ENCODE results near the gene ADCY4.
A peak's percentile ranks its signal among the peaks of the same experiment; 100 is the strongest.
"Not testable (repeated sequence)": the region's sequence is repeated elsewhere in the genome, so short reads cannot be mapped to it uniquely, and the experiment has no call there.

The ADCY4 gene

DNA sequence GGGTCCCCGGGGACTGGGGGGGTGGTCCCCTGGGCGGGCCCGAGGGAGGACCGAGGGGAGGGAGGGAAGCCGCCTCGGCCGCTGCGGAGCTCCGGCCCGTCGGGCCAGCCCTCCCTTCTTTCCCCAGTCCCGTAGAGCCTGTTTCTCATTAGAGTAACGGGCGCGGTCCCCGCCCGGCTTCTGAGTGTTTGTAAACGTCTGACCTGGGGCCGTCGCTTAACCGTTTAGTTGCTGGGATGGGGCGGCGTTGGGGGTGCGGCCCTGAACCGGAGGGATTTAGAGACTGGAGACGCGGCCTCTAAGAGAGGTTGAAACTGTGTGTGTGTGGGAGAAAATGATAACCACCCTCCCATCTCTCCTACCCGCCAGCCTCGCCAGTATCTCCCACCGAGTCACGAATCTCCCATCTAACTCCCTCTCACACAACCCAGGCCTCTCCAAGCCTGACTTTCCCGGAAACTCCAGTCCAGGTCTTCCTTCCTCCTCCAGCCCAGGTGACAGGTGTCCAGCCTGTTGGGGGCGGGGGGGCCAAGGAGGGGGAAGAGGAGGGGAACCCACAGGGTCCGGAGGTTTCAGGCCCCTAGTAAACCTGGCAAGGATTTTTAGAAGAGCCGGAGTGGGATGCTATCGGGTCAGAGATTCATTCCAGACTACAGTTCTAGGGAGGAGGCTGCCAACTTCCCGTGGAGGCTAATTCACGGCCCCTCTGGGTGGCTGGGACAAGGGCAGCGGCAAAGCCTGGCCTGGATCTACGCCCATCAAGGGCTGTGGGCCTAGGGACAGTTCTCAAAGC lies 32.0 kb upstream of the ADCY4 start:
- peak; percentile 13 for DNase-seq (ENCODE audit: low spot score)

DNA sequence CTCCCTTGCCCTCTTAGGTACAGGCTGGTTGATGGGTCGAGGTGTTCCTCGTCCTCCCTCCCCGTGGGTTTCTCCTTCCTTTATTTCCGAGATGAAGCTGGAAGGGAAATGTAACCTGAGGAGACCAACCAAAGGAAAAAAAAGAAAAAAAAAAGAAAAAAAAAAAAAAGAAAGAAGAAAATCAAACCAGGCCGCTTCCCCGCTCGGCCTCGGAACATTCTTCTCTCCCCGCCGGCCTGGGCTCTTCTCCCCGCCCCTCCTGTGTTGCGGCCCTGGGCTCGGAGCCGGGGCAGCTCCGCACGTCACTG lies 31.5 kb upstream of the ADCY4 start:
- DNase-seq (ENCODE audit: low spot score) = no peak

DNA sequence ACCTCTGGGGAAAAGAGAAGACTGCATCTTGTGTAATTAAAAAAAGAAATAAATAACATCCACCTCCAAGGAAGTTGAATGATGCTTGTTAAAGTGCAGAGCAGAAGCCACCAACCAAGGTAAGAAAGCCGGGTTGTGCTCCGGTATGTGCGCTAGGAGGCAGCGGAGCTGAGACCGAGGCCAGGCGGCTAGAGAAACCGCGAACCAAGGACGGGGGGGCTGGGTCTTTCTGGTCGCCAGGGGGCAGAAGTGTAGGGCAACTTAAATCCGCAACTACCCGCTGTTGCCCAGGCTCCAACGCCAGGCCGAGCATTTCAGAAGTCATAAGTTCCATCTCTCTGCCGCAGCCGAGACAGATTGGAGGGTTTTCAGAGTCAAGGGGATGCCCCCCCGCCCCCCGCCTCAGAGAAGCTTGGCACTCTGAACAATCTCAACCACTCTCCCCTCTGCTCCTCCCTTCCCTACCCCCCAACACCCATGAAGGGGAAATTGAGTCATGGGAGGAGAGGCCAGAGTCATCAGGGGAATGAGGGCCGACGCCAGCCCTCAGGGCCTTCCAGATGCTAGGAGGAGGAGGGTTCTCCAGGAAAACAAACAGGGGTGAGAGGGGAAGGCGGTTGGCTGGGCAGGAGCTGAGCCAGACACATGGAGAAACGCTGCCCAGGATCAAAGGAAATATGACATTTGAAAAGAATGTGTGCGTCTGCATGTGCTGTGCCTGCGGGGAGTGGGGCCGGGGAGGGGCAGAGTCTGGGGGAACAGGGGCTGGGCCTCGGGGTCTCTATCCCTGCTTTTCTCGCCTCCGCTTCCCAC lies 30.9 kb upstream of the ADCY4 start:
- DNase-seq (ENCODE audit: low spot score) = peak; percentile 22

DNA sequence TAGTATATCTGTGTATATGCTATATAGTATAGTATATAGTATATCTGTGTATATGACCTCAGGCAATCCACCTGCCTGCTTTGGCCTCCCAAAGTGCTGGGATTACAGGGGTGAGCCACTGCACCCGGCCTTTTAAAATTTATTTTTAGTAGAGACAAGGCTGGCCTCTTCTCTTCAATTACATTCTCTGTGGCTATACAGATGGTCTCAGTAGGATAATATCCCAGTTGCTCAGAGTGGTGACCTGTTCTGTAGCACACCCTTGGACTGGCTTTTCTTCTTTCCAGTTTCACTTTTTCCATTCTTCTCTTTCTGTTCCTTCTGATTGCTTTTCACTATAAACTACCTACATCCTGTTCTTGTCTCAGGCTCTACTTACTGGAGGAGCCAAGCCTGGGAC lies 30.0 kb upstream of the ADCY4 start:
- no peak for DNase-seq (ENCODE audit: low spot score)

DNA sequence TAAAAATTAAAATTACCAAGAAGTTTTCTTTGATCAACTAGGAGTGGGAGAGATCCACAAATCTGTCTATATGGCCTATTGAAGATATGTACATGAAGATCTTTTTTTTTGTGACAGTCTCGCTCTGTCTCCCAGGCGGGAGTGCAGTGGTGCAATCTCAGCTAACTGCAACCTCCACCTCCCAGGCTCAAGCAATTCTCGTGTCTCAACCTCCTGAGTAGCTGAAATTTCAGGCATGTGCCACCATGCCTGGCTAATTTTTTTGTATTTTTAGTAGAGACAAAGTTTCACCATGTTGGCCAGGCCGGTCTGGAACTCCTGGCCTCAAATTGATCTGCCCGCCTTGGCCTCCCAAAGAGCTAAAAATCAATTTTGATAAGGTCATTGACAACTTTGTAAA lies 28.5 kb upstream of the ADCY4 start:
- DNase-seq (ENCODE audit: low spot score) = no peak

DNA sequence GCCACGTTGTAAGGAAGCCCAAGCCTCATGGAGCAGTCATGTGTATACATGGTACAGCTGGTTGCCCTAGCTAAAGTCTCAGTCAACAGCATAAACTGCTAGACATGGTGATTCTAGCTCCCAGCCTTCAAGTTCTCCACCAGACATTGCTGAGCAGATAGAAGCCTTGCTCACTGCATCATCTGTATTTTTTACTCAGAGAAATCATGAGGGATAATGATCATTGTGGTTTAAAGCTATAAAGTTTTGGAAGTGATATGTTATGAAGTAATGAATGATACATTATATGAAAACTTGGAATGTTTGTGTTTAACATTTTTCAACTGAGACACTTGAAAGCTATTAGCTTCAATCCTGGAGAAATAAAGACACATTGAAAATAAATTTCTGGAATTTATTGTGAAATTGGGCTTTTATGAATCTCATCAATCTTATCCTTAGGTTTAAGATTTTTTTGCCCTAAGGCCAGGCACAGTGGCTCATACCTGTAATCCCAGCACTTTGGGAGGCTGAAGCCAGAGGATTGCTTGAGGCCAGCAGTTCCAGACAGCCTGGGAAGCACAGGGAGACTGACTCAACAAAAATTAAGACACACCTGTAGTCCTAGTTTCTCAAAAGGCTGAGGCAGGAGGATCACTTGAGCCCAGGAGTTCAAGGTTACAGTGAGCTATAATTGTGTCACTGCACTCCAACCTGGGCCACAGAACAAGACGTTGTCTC lies 27.5 kb upstream of the ADCY4 start:
- DNase-seq (ENCODE audit: low spot score) = no peak

DNA sequence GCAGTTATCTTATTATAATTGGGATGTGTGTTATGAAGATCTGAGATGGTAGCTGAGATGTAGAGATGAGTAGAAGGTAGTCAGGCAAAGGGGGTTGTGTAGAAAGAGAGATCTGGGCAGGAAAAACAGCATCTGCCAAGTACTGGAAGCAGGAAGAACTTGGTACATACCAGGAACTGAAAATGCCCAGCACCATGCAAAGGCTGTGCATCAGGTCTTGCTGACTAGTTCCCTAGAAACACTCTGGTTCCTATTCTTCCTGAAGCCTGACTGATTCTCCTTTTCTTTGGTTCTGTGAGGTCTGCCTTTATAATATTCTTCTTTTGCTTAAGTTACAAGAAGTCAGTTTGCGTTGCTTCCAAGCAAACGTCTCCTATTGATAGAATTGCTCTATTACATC lies 26.5 kb upstream of the ADCY4 start:
- DNase-seq (ENCODE audit: low spot score) = peak; percentile 34

DNA sequence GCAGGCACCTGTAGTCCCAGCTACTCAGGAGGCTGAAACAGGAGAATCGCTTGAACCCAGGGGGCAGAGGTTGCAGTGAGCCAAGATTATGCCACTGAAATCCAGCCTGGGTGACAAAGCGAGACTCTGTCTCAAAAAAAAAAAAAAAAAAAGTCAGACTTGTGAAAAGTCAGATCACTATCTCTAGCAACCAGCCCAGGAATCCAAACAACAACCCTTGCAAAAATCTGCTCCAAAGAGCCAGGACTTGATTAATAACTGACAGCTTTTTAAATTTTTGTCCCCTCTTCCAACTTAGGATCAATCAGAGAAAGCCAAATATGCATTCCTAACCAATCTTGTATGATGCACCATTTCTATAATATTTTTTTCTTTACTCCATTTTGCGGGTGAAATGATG lies 25.4 kb upstream of the ADCY4 start:
- DNase-seq (ENCODE audit: low spot score) = no peak

DNA sequence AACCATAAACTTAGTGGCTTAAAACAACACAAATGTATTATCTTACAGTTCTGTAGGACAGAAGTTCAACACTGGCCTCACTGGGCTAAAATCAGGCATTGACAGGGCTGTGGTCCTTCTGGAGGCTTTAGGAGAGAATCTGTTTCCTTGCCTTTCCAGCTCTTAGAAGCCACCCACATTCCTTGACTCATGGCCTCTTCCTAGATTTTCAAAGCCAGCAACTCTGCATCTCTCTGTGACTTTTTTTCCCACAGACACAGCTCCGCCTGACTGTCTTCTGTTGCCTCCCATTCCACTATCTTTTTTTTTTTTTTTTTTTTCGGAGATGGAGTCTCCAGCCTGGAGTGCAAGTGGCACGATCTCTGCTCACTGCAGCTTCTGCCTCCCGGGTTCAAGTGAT lies 21.3 kb upstream of the ADCY4 start:
- no peak for DNase-seq (ENCODE audit: low spot score)

DNA sequence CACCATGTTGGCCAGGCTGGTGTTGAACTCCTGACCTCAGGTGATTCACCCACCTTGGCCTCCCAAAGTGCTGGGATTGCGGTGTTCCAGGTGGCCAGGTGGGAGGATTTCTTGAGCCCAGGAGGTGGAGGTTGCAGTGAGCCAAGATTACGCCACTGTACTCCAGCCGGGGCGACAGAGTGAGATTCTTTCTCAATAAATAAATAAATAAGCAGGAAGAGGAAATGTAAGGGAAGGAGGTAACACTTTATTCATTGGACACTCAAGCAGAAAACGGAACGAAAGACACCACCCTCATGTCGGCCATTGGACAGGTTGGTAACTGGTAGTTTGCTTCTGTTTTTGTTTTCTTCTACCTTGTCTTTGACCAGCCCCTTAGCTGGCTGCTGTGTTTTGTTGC lies 20.1 kb upstream of the ADCY4 start:
- no peak for DNase-seq (ENCODE audit: low spot score)

DNA sequence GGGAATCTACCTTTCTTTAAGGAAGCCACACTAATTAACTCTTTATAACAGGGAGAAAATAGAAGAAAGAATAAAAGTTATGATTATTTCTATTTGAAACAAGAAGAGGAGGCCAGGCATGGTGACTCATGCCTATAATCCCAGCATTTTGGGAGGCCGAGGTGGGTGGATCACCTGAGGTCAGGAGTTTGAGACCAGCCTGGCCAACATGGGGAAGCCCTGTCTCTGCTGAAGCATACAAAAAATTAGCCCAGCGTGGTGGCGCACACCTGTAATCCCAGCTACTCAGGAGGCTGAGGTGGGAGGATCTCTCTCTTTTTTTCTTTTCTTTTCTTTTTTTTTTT lies 19.6 kb upstream of the ADCY4 start:
- not testable (repeated sequence) for DNase-seq (ENCODE audit: low spot score)

DNA sequence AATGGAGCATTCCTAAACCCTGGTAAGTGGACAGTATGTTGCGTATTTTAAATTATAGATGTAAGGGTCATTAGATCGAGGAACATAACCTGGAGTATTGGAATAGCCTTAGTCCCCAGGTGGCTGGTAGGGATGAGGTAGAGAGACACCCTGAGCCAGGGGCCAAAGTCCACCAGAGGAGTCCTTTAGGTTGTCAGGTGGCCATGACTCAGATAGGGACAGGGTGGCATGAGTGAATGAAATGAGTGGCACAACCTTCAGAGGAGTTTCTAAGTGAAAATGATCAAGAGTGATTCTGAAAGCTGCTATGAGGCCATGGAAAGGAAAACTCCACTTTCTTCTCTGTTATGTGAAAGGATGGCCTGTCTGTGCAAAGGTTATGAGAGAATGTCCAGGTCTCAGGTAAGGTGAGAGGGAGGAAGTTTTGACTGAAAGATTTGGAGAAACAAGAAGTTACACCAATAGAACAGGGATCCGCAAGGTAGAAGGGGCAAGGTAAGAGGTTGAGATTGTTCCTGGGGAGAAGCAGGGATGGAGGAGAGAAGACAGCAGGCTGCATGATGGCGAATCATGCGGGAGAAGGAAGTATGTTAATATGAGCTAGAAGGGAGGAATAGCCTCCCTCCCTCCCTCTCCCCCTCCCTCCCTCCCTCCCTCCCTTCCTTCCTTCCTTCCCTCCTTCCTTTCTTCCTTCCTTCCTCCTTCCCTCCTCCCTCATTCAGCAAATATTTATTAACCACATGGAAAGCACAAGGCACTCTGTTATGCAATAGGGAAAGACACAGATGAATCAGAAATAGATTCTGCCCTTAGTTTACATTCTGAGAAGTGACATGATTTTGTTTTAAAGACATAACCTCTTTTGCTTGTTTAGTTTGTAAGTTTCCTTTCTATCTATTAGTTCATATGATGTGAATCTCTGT lies 18.9 kb upstream of the ADCY4 start:
- DNase-seq (ENCODE audit: low spot score) = no peak

DNA sequence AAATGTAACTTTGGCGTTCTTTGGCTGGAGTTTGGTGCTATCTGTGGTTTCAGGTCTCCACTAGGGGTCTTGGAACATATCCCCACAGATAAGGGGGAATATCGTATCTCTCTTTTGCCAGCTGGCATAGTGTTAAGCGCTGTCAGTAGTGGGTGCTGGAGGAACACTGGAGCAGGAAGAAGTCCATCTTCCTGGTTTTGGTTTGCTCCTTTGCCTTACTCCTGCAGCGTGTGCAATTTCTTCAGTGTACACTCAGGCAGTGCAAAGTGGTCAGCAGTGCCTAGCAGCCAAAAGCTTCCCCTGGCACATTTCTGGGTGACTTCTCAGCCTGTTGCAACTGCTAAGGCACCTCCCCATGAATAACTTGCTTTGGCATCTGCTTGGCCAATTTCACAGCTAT lies 16.6 kb upstream of the ADCY4 start:
- DNase-seq (ENCODE audit: low spot score) = no peak

DNA sequence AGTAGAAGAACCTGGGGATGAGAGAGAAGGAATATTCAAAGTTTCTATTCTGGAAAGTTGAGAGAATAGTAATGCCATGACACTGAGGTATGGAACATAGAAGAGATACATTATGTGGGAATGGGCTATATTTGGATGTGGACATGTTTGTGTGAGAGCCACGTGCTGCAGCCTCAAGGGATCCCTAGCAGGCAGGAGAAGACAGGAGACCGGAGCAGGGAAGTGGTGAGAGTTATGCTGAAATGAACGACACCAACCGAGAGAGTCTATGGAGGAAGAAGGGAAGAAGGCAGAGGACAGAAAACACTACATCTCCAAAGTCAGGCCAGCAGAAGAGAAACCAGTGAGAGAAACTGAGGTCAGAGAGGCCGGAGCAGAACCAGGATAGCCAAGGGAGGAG lies 14.9 kb upstream of the ADCY4 start:
- no peak for DNase-seq (ENCODE audit: low spot score)

DNA sequence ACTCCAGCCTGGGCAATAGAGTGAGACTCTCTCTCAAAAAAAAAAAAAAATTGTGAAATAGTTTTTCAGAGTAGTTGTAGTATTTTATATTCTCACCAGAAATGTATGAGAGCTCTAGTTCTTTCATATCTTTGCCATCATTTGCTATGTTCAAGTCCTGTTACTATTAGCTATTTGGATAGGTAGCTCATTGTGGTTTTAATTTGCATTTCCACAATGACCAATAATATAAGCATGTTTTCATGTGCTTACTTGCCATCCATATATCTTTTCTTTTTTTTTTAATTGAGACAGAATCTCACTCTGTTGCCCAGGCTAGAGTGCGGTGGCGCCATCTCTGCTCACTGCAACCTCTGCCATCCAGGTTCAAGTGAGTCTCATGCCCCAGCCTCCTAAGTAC lies 13.3 kb upstream of the ADCY4 start:
- DNase-seq (ENCODE audit: low spot score) = no peak

DNA sequence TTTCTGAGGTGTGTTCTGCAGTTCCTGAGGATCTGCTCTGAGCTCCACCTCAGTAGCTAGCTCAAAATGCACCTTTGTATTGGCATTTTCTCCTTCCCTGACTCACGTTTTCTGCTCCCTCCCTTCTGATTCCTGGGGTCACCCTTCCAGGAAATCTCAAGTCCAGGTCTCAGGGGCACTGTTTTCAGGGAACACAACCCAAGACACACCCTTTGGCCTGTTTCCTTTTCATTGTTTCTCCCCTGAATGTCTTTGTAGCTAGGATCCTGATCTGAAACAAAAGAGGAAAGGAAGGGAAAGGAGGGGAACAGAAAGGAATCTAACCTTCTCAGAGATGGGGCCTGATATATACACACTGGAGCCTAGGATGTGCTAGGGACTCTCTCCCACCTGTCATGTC lies 12.3 kb upstream of the ADCY4 start:
- DNase-seq (ENCODE audit: low spot score) = no peak

DNA sequence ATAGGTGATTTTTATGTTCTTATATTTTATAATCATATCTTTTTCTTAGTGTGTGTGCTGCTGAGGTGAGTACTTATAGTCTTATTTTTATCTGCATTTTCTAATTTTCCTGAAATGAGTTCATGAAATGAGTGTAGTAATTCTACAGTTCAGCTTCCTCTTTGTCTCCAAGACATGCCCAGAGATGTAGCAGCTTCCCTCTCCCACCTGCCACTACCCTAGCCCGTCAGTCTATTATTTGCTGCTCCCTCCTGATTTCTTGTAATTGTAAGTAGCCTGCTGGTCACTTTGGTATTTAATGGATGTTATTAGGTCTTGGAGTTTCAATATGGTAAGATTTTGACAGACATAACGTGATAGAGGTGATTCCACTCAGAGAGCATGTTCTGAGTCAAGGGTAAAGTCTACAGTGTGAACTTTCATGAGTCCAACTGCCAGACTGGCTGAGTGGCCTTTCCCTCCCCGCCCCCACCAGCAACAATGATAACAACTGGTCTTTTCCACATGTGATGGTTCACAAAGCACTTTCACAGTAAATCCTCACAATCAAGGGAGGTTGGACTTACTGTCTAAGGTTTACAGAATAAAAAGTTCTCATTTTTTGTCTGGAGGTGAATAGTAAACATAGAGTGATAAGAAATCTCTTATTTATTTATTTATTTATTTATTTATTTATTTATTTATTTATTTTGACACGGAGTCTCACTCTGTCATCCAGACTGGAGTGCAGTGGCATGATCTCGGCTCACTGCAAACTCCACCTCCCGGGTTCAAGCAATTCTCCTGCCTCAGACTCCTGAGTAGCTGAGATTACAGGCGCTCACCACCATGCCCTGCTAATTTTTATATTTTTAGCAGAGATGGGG lies 9.2 kb upstream of the ADCY4 start:
- DNase-seq (ENCODE audit: low spot score) = no peak

DNA sequence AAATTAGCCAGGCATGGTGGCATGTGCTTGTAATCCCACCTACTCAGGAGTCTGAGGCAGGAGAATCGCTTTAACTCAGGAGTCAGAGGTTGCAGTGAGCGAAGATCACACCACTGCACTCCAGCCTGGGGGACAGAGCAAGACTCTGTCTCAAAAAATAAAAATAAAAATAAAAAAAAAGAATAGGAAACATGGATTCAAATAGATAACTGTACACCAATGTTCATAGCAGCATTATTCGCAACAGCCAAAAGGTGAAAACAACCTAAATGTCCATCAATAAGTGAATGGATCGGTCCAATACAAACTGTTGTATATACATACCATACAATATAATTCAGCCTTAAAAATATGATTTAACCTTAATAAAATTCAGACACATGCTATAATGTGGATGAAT lies 8.0 kb upstream of the ADCY4 start:
- DNase-seq (ENCODE audit: low spot score) = no peak

DNA sequence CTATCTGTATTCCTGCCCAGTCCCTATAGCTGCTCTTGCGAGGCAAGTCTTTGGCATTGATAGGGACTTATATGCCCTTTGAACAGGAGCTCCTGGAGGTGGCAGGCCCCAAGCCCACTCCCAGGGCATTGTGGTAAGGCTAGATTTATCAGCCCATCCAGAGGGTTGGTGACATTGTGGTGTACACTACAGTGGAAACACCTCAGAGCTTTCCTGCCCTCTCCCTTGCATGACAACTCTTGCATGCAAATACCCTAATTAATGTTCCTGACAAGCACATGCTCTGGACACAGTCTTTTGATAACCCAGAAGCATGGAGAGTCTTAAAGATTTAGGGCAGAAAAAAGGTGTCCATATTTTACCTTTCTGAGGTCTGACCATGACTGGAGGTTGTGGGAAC lies 5.7 kb upstream of the ADCY4 start:
- DNase-seq (ENCODE audit: low spot score) = no peak

DNA sequence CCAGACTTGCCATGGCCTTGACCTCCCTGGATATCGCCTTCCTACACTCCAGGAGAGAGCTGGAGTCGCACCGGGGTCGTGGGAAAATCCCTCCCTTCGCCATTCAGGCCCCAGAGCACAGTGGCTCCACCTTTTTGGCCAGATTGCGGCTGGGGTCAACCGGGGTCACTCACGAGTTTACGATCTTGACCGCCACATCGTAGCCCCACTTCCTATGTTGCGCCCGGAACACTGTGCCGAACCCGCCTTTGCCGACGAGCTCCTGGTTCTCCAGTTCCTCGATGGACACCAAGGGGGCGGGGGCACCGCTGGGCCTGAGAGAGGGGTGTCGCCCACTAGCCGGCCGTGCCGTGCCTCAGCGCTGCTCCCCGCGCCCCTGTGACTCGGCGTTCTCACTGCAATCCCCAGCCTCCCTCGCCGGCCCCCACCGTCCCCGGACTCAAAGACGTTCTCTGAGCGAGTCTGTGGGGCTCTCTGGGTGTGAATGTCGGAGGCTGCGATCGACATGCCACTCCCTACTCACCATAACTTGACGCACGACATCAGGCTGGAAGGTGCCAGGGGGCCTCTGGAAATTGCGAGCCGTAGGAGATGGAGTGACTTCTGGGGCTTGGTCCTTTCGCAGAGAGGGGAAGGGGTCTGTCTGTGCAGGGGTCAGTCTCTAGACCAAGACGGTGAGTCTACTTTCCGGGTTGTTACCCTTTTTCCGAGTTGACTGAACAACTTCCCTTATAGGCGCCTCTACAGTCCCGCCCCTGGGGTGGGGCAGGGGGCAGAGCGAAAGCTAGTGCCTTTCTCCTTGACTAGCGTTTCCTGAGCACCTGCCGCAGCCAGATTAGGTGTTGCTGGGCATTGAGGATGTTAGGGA lies 4.6 kb upstream of the ADCY4 start, which contains the start of gene RIPK3:
Gene RIPK3, minus strand, starts transcription at position 708 of the 868 bp plus-strand sequence. Its CDS starts 165 bp downstream, at position 543.
- peak; percentile 22 for DNase-seq (ENCODE audit: low spot score)

Measured in pons (tissue), 1 donor.